ENCODE measurements around the gene BABAM2.

DNA sequence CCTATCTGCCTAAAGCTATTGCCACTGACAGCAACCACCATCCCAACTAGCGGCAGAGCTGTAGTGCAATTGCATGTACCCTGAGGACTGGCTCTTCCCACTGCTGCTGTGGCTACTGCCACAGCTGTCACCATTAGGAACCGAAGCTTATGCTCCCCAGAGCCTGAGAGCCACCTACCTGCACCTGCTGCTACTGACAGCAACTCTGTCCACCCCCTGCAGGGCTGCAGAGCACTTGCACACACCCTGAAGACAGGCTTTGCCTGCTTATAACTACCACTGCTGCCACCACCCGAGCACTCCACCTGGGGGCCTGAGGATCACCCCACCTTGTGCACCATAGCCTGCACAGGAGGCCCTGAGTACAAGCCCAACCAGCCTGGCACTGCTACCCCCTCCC, 284.5 kb downstream of the BABAM2 start:
- TF ChIP-seq SMC3 (IDR thresholded peaks at IDR 0.05; ENCODE audit: low read depth, low read length) (no peak), MXI1 (IDR thresholded peaks at IDR 0.05; ENCODE audit: borderline replicate concordance, low read depth, low read length) (no peak), RAD21 (IDR thresholded peaks at IDR 0.05; ENCODE audit: low read length) (no peak), POLR2A (IDR thresholded peaks at IDR 0.05; ENCODE audit: low read depth, low read length) (no peak), RFX5 (IDR thresholded peaks at IDR 0.05; ENCODE audit: low read depth, low read length) (no peak), ELK1 (IDR thresholded peaks at IDR 0.05; ENCODE audit: borderline replicate concordance, low read depth, low read length) (no peak)
- TF ChIP-seq, protein P1, sequence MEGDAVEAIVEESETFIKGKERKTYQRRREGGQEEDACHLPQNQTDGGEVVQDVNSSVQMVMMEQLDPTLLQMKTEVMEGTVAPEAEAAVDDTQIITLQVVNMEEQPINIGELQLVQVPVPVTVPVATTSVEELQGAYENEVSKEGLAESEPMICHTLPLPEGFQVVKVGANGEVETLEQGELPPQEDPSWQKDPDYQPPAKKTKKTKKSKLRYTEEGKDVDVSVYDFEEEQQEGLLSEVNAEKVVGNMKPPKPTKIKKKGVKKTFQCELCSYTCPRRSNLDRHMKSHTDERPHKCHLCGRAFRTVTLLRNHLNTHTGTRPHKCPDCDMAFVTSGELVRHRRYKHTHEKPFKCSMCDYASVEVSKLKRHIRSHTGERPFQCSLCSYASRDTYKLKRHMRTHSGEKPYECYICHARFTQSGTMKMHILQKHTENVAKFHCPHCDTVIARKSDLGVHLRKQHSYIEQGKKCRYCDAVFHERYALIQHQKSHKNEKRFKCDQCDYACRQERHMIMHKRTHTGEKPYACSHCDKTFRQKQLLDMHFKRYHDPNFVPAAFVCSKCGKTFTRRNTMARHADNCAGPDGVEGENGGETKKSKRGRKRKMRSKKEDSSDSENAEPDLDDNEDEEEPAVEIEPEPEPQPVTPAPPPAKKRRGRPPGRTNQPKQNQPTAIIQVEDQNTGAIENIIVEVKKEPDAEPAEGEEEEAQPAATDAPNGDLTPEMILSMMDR (conservative IDR thresholded peaks at IDR 0.05; ENCODE audit: low read depth, low read length) = no peak
